OCI-LY3 (cell line): ENCODE data around the gene IPMK.

Experiments used
- H2AFZ ChIP-seq: fragments of 200-600, 300-600 bp; shearing (Covaris generic); 2 replicates; pipeline ENCODE4 v1.6.0; 2014; ENCODE audit warnings: antibody characterized with exemption, low read depth, low read length
- H3K27ac ChIP-seq: fragments of 200-600, 300-600 bp; sonication (generic); 2 replicates; pipeline ENCODE4 v1.5.1; 2014; ENCODE audit warnings: mild to moderate bottlenecking, low read length, moderate library complexity, mixed read lengths
- H3K27me3 ChIP-seq: fragments of 200-600, 300-600 bp; sonication (generic); 2 replicates; pipeline ENCODE4 v1.6.1; 2014; ENCODE audit warnings: low read depth, low read length, mixed read lengths
- H3K36me3 ChIP-seq: fragments of 200-600, 300-600 bp; sonication (generic); replicated peaks from 2 replicates; pipeline ENCODE3; 2014; ENCODE audit warnings: low read depth, low read length, mixed read lengths
- H3K4me1 ChIP-seq: fragments of 300-600, 200-600 bp; sonication (generic); 2 replicates; pipeline ENCODE4 v1.6.1; 2014; ENCODE audit warnings: low read length, mixed read lengths
- H3K4me2 ChIP-seq: fragments of 200-600, 300-600 bp; sonication (generic); 2 replicates; pipeline ENCODE4 v1.6.1; 2014; ENCODE audit warnings: low read length, mixed read lengths
- H3K4me3 ChIP-seq: fragments of 300-600, 200-600 bp; sonication (generic); 2 replicates; pipeline ENCODE4 v1.5.1; 2014; ENCODE audit warnings: antibody characterized with exemption, mild to moderate bottlenecking, low read length, moderate library complexity
- H3K79me2 ChIP-seq: fragments of 300-600, 200-600 bp; shearing (Covaris generic); 2 replicates; pipeline ENCODE4 v1.6.1; 2014; ENCODE audit warnings: mild to moderate bottlenecking, low read length, mixed read lengths
- H3K9ac ChIP-seq: fragments of 300-600, 200-600 bp; shearing (Covaris generic); 2 replicates; pipeline ENCODE4 v1.6.0; 2014; ENCODE audit warnings: mild to moderate bottlenecking, low read length, moderate library complexity
- H3K9me3 ChIP-seq: fragments of 200-600, 300-600 bp; shearing (Covaris generic); 2 replicates; pipeline ENCODE4 v1.6.1; 2014; ENCODE audit warnings: low read length, mixed read lengths; ENCODE audit not compliant: insufficient read depth
- H4K20me1 ChIP-seq: fragments of 200-600, 300-600 bp; sonication (generic); 2 replicates; pipeline ENCODE4 v1.6.1; 2016; ENCODE audit warnings: low read length, mixed read lengths; ENCODE audit not compliant: insufficient read depth
- EZH2phosphoT487 ChIP-seq: fragments of 200-600 bp; shearing (Covaris generic); IDR thresholded peaks from 2 replicates; pipeline ENCODE4 v1.6.1; 2018; ENCODE audit warnings: antibody characterized with exemption, mixed run types, low read depth
- TF ChIP-seq, protein P1 (sequence below): fragments of 200-600, 300-600 bp; sonication (generic); IDR thresholded peaks from 2 replicates; pipeline ENCODE4 v1.5.1; 2014; ENCODE audit warnings: antibody characterized with exemption, low read length, low read depth

Gene IPMK

DNA sequence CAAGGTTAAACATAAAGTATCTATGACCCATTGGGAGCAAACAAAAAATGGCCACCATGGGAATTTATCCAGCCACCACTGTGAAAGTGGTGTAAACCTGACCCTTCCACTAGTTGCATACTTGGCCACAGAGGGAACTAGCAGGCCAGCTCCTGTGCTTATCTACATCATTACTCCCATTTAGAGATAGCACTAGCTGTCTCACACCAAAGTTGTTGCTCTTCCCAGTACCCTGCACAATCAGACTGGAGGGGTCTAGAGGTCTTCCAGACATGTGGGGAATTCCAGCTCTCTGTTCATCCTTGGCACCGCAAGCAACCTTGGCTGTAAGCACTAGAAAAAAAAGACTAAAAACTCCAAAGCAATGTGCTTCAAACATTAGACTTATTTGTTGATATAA is 113.9 kb downstream of the IPMK start:
- Histone ChIP-seq H3K9me3 (no peaks in the 10 kb centered on the region), H3K79me2 (no peaks in the 10 kb centered on the region), H3K4me2 (no peak overlapping the region), H3K27me3 (no peaks in the 10 kb centered on the region), H3K36me3 (no peaks in the 10 kb centered on the region), H2AFZ (no peak overlapping the region), H3K4me1 (no peaks in the 10 kb centered on the region), H3K4me3 (no peak overlapping the region), H3K27ac (no peak overlapping the region), H3K9ac (no peak overlapping the region), H4K20me1 (no peaks in the 10 kb centered on the region)
- TF ChIP-seq EZH2phosphoT487: no peak
- TF ChIP-seq, protein P1, sequence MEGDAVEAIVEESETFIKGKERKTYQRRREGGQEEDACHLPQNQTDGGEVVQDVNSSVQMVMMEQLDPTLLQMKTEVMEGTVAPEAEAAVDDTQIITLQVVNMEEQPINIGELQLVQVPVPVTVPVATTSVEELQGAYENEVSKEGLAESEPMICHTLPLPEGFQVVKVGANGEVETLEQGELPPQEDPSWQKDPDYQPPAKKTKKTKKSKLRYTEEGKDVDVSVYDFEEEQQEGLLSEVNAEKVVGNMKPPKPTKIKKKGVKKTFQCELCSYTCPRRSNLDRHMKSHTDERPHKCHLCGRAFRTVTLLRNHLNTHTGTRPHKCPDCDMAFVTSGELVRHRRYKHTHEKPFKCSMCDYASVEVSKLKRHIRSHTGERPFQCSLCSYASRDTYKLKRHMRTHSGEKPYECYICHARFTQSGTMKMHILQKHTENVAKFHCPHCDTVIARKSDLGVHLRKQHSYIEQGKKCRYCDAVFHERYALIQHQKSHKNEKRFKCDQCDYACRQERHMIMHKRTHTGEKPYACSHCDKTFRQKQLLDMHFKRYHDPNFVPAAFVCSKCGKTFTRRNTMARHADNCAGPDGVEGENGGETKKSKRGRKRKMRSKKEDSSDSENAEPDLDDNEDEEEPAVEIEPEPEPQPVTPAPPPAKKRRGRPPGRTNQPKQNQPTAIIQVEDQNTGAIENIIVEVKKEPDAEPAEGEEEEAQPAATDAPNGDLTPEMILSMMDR: no peak

DNA sequence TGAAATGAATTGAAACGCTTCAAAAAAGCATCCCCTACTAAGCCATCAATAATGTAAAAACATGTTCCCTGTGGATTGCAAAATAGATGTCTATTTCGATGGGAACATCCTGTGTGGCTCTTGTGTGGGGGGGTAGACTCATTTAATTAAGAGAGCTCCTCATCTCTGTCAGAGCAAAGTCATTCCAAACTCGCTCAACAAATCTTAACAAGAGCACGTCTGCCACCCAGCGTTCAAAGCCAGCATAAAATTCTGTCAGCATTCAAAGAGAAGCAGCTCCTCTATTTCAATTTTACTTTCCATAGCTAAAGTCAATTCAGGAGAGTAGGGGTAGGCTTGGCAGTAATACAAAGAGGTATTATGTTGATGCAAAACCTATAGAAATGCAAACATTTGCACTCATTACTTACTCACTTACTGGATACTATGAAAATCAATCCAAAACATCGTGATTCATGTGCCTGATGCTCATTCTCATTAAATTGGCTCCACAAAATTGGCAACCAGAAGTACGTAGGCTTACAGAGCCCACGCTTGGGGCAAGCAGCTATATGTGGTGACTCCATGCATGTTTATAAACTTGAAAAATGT is 114.9 kb downstream of the IPMK start:
- TF ChIP-seq, protein P1: peak; percentile 53
- no peak for TF ChIP-seq EZH2phosphoT487
- no peaks in the 10 kb centered on the region for H3K36me3 ChIP-seq

DNA sequence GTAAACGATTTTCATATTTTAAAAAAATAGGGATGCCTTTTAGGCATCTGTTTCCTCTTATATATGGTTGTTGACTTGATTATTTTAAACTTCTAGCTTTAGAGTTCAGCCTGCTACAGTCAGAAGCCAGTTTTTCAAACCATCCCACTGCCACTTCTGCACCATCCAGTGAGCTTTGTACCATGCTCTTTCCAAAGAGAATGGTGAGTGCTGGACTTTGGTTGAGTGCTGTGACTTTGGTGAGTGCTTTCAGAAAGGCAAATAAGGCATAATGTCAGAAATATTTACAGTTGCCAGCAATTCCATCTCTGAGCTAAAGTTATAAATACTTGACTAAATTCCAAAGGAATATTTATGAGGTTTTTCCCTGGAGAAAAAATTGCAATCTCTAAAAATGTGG is 117.4 kb downstream of the IPMK start:
- Histone ChIP-seq H3K27ac (no peak overlapping the region), H3K9me3 (no peaks in the 10 kb centered on the region), H3K27me3 (no peaks in the 10 kb centered on the region), H4K20me1 (no peaks in the 10 kb centered on the region), H3K4me3 (no peak overlapping the region), H3K4me2 (no peak overlapping the region), H3K9ac (no peak overlapping the region), H3K4me1 (no peaks in the 10 kb centered on the region), H2AFZ (no peak overlapping the region), H3K36me3 (no peaks in the 10 kb centered on the region), H3K79me2 (no peaks in the 10 kb centered on the region)
- TF ChIP-seq, protein P1: no peak
- TF ChIP-seq EZH2phosphoT487: no peak

More for the DNA sequence above, 114.9 kb downstream of the IPMK start:
- no peak overlapping the region for H3K4me3 ChIP-seq
- no peak overlapping the region for H3K9ac ChIP-seq
- no peaks in the 10 kb centered on the region for H3K4me1 ChIP-seq
- H3K4me2 ChIP-seq: no peak overlapping the region
- no peak overlapping the region for H3K27ac ChIP-seq
- H4K20me1 ChIP-seq: no peaks in the 10 kb centered on the region
- no peaks in the 10 kb centered on the region for H3K9me3 ChIP-seq
- H2AFZ ChIP-seq: no peak overlapping the region
- no peaks in the 10 kb centered on the region for H3K79me2 ChIP-seq
- H3K27me3 ChIP-seq: no peaks in the 10 kb centered on the region

DNA sequence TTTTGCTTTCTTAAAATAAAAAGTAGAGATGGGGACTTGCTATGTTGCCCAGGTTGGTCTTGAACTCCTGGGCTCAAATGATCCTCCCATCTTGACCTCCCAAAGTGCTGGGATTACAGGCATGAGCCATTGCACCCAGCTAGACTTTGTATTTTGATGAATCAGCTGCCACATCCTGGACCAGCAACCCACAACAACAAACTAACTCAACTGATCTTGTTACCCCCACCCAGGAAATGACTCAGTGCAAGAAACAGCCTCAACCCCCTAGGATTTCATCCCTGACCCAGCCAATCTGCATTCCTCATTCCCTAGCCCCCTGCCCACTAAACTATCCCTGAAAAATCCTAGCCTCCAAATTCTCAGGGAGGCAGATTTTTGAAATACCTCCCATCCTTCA is 123.8 kb downstream of the IPMK start:
- no peak overlapping the region for H3K4me2 ChIP-seq
- H3K27ac ChIP-seq: no peak overlapping the region
- H3K27me3 ChIP-seq: no peaks in the 10 kb centered on the region
- no peaks in the 10 kb centered on the region for H3K9me3 ChIP-seq
- no peaks in the 10 kb centered on the region for H3K79me2 ChIP-seq
- no peak for TF ChIP-seq EZH2phosphoT487
- TF ChIP-seq, protein P1: no peak
- no peaks in the 10 kb centered on the region for H3K4me1 ChIP-seq
- H3K36me3 ChIP-seq: no peaks in the 10 kb centered on the region
- no peaks in the 10 kb centered on the region for H4K20me1 ChIP-seq
- H3K4me3 ChIP-seq: no peak overlapping the region
- no peak overlapping the region for H3K9ac ChIP-seq
- no peak overlapping the region for H2AFZ ChIP-seq
